ENCODE results near the gene PCDHGB3. TPM values are rescaled to one million over a fixed set of nuclear protein-coding genes. Genes with fewer than 3 reads are reported as not detected.

Gene PCDHGB3
- total RNA-seq, 2 experiments from 2014 or later: 5.8 to 6.3 TPM

GRCh38 chr5:141351591-141351990 lies 18.5 kb upstream of the PCDHGB3 start:
- H3K9me2 ChIP-seq (ENCODE audit: insufficient read depth, low read length): no peaks in the 10 kb centered on the region
- no peak overlapping the region for H3K4me3 ChIP-seq (ENCODE audit: low read depth, low read length, poor library complexity, severe bottlenecking)
- no peak overlapping the region for H3K27ac ChIP-seq (ENCODE audit: low read depth, low read length, poor library complexity, severe bottlenecking)
- H3K4me1 ChIP-seq (ENCODE audit: insufficient read depth, low read length, poor library complexity, severe bottlenecking): peaks cover 7% of the 10 kb centered on the region
- POLR2A ChIA-PET: no interaction called here
- intact Hi-C loops (cut with micrococcal nuclease; ENCODE audit: unreplicated experiment): loop anchor here (10.0 kb wide), 1 partner anchor 157 kb away; the partner anchor contains the start of genes PCDHB10 and PCDHB11
- no peaks in the 10 kb centered on the region for H3K9me3 ChIP-seq (ENCODE audit: low read length)
- no peak for DNase-seq (ENCODE audit: low spot score)
- H3K4me2 ChIP-seq (ENCODE audit: low read length): no peak overlapping the region
- no TSS peak for BruUV-seq (replicated peaks)
- no peaks in the 10 kb centered on the region for H4K20me1 ChIP-seq (ENCODE audit: insufficient read depth, low read length)
- TF ChIP-seq EZH2phosphoT487 (IDR thresholded peaks at IDR 0.05; ENCODE audit: borderline replicate concordance, low read depth, low read length): no peak
- TF ChIP-seq CTCF (conservative IDR thresholded peaks at IDR 0.05; ENCODE audit: low read length): no peak
- H3K79me2 ChIP-seq (ENCODE audit: insufficient read depth, low read depth, low read length): no peaks in the 10 kb centered on the region
- CTCF ChIA-PET (ENCODE audit: unreplicated experiment): no interaction called here
- no peaks in the 10 kb centered on the region for H3K36me3 ChIP-seq (ENCODE audit: insufficient read depth, low read length)
- no peak overlapping the region for H2AFZ ChIP-seq (ENCODE audit: low read length)

- no TSS peak for BruUV-seq (replicated peaks)
- Histone ChIP-seq H3K4me3 (ENCODE audit: low read depth, low read length, poor library complexity, severe bottlenecking) (no peak within 1 kb of the TSS), H4K20me1 (ENCODE audit: insufficient read depth, low read length) (no peaks in the 10 kb centered on the region), H2AFZ (ENCODE audit: low read length) (peak within 1 kb of the TSS; percentile 46; the same call in 1 of the 2 replicates), H3K4me1 (ENCODE audit: insufficient read depth, low read length, poor library complexity, severe bottlenecking) (peaks cover 7% of the 10 kb centered on the region), H3K4me2 (ENCODE audit: low read length) (peak within 1 kb of the TSS; percentile 32), H3K27ac (ENCODE audit: low read depth, low read length, poor library complexity, severe bottlenecking) (no peak within 1 kb of the TSS), H3K9me2 (ENCODE audit: insufficient read depth, low read length) (no peaks in the 10 kb centered on the region), H3K79me2 (ENCODE audit: insufficient read depth, low read depth, low read length) (no peaks in the 10 kb centered on the region; the same call in 1 of the 2 replicates), H3K9me3 (ENCODE audit: low read length) (no peaks in the 10 kb centered on the region), H3K36me3 (ENCODE audit: insufficient read depth, low read length) (no peaks in the 10 kb centered on the region)
- POLR2A ChIA-PET: no interaction called here
- CTCF ChIA-PET (ENCODE audit: unreplicated experiment): interaction anchor here (1.4 kb wide), 1 partner anchor 36 kb away, joined by 3 read pairs; no protein-coding TSS in a partner anchor
- DNase-seq (ENCODE audit: low spot score): peak; percentile 39
- TF ChIP-seq CTCF (conservative IDR thresholded peaks at IDR 0.05; ENCODE audit: low read length) (peak; percentile 98), EZH2phosphoT487 (IDR thresholded peaks at IDR 0.05; ENCODE audit: borderline replicate concordance, low read depth, low read length) (no peak)
- intact Hi-C loops (cut with micrococcal nuclease; ENCODE audit: unreplicated experiment): loop anchor here (1.0 to 10.0 kb wide), 3 partner anchors 24 to 160 kb away; partner anchors contain the start of genes PCDHB10, PCDHB11 and PCDHGA10
Observed at GRCh38 chr5:141354900-141355469, 15.1 kb upstream of the PCDHGB3 start, which contains the start of gene PCDHGA4. PCDHGA4 (plus strand) TSS chr5:141355021; CDS start chr5:141355108, 87 bp downstream.

DNA sequence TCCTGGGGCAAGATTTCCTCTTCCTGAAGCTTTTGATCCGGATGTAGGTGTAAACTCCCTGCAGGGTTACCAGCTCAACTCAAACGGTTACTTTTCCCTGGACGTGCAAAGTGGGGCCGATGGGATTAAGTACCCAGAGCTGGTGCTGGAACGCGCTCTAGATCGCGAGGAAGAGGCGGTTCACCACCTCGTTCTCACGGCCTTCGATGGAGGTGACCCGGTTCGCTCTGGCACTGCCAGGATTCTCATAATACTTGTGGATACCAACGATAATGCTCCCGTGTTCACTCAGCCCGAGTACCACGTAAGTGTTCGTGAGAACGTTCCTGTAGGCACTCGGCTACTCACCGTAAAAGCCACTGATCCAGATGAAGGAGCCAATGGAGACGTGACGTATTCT lies 14.4 kb upstream of the PCDHGB3 start:
- no TSS peak for BruUV-seq (replicated peaks)
- Histone ChIP-seq H3K27ac (ENCODE audit: low read depth, low read length, poor library complexity, severe bottlenecking) (no peak overlapping the region), H3K9me2 (ENCODE audit: insufficient read depth, low read length) (no peaks in the 10 kb centered on the region), H3K4me3 (ENCODE audit: low read depth, low read length, poor library complexity, severe bottlenecking) (no peak overlapping the region), H2AFZ (ENCODE audit: low read length) (no peak overlapping the region), H3K79me2 (ENCODE audit: insufficient read depth, low read depth, low read length) (peaks cover 4% of the 10 kb centered on the region; the same call in 1 of the 2 replicates), H3K4me2 (ENCODE audit: low read length) (no peak overlapping the region), H4K20me1 (ENCODE audit: insufficient read depth, low read length) (no peaks in the 10 kb centered on the region), H3K4me1 (ENCODE audit: insufficient read depth, low read length, poor library complexity, severe bottlenecking) (peaks cover 14% of the 10 kb centered on the region), H3K36me3 (ENCODE audit: insufficient read depth, low read length) (no peaks in the 10 kb centered on the region), H3K9me3 (ENCODE audit: low read length) (no peaks in the 10 kb centered on the region)
- no peak for DNase-seq (ENCODE audit: low spot score)
- ChIA-PET POLR2A (no interaction called here), CTCF (ENCODE audit: unreplicated experiment) (interaction anchor here (1.1 to 1.4 kb wide), 2 partner anchors 37 to 208 kb away, joined by 3 read pairs; no protein-coding TSS in a partner anchor)
- no peak for TF ChIP-seq EZH2phosphoT487 (IDR thresholded peaks at IDR 0.05; ENCODE audit: borderline replicate concordance, low read depth, low read length)
- TF ChIP-seq CTCF (conservative IDR thresholded peaks at IDR 0.05; ENCODE audit: low read length): no peak
- intact Hi-C loops (cut with micrococcal nuclease; ENCODE audit: unreplicated experiment): loop anchor here (1.0 to 10.0 kb wide), 3 partner anchors 24 to 161 kb away; partner anchors contain the start of genes PCDHB10, PCDHB11 and PCDHGA10
